NCI-H524 treated with DMSO at 0.1 percent for 48 hours (cell line): Measurements from ENCODE around the gene ANKRD33.
A peak's percentile ranks its signal among the peaks of the same experiment; 100 is the strongest.

Experiments used
- DNase-seq: peaks from one replicate; lab custom pipeline; 2025; lab: John Stamatoyannopoulos, UW

ANKRD33 gene, protein sequence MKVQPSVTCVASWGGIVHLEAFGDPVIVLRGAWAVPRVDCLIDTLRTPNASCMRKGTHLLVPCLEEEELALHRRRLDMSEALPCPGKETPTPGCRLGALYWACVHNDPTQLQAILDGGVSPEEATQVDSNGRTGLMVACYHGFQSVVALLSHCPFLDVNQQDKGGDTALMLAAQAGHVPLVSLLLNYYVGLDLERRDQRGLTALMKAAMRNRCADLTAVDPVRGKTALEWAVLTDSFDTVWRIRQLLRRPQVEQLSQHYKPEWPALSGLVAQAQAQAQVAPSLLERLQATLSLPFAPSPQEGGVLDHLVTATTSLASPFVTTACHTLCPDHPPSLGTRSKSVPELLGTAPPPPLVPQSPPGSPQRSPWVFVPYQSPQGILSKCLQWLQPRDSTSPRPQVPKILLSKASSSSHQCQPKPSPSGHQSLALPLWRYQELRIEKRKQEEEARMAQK

DNA sequence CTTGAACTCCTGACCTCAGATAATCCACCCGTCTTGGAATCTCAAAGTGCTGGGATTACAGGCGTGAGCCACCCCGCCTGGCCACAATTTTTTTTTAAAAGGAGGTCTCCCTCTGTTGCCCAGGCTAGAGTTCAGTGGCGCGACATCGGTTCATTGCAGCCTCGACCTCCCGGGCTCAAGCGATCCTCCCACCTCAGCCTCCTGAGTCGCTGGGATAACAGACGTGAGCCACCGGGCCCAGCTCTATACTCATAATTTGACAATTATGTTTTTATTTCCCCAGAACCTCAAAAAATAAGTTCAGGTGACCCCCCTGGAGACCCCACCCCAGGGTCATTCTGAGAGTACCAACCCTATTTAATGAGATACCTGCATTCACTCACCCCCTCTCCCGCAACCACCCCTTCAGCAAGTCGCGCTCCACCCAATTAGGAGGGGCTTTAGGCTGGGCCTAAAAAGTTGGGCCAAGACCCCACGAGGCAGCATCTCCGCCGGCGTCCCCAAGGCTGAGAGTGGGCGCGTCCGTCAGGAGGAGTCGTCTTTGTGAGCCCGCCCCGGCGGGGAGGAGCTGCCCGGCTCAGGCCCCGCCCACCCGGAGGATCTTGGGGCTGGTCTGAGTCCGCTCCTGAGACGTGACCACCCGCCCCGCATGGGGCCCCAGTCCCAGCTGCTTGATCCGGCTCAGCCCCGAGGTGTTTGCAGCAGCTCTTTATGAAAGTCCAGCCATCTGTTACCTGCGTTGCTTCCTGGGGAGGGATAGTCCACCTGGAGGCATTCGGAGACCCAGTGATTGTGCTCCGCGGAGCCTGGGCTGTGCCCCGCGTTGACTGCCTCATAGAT lies at the start of gene ANKRD33:
ANKRD33 (plus strand) TSS at position 628 of the 840 bp plus-strand sequence; CDS start at position 712, 84 bp downstream.
- peak; percentile 73 for DNase-seq

DNA sequence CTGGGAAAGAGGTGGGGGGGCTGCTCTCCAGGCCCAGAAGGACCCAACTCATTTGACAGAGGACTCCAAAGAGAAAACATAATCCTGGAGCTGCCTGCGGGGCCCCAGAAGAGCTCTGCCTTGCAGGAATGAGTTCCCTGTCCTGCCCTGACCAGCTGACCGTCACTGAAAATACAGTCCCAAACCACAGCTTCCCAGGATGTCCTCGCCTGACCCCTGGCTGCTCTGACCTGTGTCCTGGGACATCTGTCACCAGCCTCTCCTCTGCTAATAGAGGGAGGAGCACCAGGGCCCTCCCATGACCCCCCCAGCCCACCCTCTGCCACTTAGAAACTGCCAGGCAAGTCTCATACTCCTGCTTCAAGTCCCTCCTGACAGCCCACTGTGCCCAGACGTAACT lies 49.1 kb upstream of the ANKRD33 start:
- DNase-seq = no peak

DNA sequence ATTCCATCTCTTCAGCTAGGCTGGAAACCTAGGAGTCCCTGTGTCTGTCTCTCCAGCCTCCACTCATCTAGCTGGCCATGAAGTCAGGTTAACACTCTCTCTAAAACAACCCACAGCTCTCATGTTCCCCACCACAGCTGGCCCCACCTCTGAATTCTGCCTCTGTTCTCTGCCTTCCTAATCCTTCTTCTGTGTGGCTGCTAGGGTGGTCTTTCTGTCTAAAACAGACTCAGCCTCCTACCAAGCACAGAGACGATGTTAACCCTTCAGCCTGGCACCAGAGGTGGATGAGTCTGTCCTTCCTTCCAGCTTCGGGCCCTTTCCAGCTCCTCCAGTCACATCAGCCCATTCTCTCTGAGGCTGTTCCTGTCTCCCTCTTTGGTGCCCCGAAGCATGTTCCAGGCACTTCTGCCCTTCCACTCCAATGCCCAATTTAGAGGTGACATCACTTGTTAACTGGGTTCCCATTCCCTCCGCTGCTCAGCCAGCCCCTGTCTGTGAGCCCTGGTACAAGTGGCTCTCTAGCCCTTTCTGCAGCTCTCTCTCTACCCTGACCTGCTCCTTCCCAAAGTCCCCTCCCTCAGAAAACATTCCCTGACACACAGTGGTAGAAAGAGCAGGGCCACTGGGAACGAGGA lies 48.5 kb upstream of the ANKRD33 start:
- DNase-seq = no peak

DNA sequence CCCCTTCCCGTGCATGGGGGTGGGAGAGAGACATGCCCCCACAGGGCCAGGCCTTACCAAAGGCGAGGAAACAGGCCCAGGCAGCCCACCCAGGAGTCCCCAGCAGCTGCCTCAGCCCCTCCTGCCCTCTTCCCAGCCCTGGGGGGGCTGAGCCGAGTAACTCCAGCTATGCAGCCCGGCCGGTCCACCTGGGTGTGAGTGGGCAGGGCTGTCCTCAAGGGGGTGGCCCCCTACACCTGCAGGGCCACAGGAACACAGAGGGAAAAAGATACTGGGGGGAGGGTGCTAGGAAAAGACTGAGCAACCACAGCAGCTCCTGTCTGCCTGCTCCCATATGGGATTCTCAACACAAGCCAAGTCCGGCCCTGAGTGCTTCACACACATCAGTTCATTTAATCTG lies 46.9 kb upstream of the ANKRD33 start:
- no peak for DNase-seq

DNA sequence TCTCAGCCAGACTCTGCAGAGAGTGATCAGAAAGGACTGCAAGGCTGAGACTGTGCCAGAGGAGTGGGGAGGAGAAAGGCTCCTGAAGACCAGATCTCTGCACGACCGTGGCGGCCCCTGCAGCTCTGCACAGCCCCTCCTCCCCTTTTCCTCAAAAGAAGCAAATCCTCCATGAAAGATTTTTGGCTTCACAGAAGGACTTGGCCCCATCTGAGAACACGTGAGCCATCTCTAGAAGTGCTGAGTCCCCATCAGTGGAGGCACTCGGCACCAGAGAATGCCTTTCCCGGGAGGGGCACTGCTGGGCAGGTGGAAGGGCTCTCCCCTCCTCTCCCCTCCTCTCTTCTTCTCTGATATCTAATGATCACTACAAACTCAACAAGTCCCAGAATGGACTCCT lies 46.2 kb upstream of the ANKRD33 start:
- DNase-seq = no peak

DNA sequence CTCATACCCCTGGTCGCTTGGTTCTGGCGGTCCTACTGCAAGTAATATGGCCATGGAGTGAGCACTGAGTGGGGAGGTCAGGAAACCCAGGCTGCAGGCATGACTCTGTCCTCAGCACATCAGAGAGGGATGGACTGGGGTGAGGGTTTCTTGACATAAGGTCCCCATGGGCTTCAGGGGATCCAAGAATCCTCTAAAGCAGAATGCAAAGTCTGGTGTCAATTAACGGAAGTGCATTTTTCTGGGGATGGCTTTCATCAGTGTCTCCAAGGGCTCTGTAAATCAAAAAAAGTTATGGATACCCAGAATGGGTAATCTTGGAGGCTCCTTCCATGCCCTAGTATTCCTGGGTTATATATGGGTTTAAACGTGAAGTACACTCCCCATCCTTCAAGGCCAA lies 43.0 kb upstream of the ANKRD33 start:
- DNase-seq = no peak

DNA sequence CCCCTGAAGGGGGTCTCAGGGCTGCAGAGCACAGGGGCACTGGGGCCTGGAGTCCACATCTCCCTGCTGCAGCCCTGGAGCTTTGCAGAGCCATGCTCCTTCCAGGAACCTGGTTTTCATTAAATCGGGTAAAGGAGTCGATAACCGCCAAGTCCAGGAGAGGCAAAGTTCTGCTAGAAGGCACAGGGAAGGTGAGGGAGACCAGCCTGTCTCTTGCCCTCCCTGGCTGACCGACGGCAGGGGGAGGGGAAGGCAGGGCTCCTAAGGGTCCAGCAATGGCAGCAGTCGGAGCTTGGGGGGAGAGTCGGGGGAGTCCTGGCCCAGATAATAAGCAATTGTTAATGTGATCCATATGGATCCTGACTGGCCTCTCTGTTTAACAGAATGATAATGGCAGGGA lies 42.4 kb upstream of the ANKRD33 start:
- DNase-seq = no peak

DNA sequence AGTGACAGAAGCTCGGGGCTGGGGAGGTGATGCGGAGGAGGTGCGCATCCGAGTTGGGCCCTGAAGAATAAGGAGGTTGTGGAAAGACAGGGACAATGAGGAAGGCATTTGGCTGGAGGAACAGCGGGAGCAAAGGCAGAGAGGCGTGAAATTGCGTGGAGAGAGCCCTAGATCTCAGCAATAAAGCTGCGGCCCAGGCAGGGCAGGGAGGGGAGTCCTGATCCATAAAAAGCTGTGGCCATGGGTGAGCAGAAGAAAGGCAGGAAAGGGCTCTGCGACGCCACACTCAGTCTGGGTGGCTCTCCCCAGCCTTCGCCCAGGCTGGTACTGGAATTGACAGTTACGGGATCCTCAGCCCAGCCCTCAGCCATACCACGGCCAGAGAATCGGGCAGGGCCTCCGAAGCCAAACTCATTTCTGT lies 41.6 kb upstream of the ANKRD33 start:
- no peak for DNase-seq

DNA sequence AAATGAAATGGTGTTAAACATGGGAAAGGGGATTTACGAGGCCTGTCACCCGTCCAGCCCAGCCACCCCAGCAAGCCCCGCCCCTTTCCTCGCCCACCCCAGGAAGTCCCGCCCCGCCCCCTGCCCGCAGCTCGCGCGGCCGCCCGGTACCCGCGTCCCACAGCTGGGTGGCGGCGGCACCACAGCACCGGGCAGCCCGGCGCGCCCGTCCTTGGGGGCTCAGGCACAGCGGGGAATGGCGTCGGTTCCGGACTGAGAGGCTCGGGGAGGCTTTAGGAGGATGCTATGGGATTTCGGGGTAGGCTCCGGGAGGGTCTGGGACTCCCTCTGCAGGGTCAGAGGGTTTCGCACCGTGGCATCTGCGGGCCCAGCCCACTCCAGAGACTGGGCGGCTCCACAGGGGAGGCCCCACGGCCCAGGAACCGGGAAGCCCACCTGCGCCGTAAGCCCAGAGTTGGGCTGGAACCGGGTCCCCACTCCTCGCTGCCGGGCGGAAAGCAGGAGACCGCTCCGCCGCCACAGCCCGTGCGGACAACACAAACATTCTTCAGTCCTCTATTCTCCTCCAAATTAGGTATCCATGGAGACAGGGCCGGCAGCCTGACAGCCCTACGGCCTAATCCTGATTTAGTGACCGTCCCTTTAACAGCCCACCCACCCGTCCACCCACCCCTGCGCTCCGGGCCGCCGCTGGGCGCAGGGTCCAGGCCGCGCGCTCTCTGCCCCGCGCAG lies 40.8 kb upstream of the ANKRD33 start:
- DNase-seq = no peak

DNA sequence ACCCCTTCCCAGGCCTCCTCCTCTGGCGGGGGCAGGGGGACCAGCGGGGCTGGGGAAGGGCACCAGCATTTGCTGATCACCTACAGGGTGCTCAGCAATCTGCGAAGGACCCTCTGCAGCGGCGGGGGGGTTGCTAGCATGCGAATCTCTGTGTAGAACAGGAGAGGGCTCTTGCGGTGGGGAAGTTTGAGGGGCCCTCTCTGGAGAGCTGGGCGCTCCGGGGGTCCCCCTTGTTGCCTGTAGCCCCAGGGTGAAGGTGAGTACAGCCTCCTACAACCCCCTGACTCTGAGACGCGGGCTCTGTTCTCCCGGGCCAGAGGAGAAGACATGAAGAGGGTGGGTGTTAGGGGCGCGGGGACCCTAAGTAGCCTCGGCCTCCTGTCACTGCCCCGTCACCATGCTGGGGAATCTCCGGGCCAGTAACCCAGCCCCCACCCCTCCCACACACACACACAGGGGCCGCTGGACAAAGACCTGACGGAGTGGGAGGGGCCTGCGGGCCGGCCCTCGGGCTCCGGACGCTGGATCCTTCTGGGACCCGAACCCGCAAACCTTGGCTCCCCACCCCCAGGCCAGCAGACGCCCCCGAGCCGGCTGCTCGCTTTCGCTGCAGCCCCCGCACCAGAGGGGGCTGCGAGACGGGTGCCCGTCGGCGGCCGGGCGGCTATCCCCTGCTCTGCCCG lies 40.1 kb upstream of the ANKRD33 start:
- DNase-seq = no peak

DNA sequence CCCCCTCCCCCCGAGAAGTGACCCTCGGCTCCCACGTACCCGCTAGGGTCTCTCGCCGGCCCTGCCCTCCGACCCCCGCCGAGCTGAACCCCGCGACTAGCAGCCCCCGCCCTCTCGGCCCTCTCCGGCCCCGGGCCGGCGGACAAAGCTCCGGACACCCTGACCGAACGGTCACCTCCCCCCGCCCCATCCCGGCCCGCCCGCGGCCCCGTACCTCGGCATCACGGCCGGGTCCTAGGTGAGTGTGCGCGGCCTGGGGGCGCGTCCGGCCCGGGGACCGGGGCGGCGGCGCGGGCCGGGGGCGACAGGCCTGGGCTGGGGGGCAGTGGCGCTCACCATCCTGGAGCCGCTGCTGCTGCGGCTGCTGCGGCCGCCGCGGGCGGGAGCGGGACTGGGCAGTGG lies 39.6 kb upstream of the ANKRD33 start, which contains the start of gene FIGNL2:
FIGNL2 (minus strand) TSS at position 393 of the 402 bp plus-strand sequence. CDS start 26,305 bp downstream, outside the sequence.
- no peak for DNase-seq

DNA sequence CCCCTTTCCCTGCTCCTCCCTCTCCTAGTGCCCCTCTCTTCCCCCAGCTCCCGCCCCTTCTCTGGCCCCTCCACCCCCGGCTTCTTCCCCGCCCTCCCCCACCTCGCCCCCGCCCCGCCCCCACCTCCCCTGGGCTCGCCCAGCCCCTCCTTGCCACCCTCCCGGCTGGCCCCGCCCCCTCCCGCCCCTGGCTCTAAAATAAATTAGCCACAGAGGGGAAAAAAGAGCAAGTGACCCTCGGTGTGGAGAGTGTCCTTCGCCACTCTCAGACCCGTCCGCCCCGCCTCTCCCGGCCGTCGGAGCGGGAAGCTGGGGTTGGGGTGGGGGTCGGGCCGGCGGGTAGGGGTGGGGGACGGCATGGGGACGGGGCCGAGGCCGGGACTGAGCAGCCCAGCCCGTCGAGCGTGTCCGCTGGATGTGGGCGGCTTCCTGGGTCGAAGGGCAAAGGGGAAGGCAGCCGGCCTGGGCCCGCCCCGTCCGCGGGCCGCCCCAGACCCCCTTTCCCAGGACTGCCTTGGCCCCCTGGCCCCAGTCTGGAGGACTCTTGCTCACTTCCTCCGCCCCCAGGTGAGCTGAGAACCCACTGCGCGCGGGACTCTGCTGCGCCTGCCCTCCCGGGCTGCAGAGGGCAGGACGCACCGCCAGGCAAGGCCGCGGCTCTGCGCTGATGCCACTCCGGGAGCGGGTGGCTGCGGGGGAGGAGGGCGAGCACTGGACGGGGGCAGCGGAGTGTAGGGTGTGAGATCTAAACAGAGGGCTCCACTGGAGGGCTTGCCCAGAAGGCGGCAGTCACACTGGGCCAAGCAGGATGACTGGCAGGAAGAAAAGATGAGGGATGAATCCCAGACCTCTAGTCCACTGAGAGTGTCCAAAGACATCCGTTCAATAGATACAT lies 38.8 kb upstream of the ANKRD33 start:
- no peak for DNase-seq

DNA sequence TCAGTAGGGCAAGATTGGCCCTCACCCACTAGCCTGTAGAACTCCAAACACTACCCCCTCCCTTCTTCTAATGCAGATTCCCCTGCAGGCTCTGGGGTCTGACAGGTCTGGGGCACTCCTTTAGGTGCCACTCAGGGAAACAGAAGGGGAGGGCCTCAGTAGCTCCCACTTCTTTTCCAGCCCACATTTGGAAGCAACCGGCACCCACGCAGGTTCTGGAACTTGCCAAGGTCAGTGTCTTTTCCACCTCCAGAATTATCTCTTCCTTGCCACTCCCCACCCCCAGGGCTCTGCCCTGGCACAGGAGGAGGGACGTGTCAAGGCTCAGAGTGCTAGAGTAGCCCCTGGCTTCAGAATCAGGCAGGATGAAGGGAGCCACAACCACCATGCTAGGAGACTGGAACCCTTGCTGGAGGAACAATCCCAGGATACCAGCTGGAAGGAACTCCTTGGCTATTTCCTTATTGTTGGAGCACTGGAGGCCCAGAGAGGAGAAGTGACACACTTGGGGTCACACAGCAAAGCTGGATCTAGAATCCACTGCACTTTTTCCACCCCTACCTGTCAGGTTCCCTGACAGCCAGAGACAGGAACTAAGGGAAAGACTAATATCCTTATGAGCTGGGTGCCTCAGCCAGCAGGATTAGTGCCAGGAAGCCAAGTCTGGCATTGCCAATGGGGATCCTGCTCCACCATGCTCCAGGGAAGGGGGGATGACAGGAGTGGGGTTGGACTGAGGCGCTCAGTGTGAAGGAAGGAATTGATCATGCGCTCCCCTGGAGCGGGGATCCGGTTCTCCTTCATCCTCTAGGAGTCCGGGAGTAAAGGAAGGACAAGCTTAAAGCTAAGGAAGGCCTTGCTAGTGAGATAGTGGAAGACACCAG lies 37.6 kb upstream of the ANKRD33 start:
- DNase-seq = no peak

DNA sequence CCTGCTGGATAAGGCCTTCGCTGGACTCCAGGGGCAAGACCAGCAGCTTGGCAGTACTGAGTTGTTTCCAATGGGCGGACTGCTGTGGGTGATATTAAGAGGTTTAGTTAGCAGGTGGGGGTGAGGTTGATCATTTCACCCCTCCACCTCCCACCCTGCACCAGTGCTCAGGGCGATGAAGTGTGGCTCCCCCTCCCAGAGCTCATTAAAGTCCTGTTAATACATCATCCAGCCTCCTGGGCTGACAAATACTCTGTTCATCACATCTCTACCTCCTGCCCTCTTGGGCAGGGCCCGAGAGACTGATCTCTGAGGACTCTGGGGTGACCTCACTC lies 37.0 kb upstream of the ANKRD33 start:
- no peak for DNase-seq

DNA sequence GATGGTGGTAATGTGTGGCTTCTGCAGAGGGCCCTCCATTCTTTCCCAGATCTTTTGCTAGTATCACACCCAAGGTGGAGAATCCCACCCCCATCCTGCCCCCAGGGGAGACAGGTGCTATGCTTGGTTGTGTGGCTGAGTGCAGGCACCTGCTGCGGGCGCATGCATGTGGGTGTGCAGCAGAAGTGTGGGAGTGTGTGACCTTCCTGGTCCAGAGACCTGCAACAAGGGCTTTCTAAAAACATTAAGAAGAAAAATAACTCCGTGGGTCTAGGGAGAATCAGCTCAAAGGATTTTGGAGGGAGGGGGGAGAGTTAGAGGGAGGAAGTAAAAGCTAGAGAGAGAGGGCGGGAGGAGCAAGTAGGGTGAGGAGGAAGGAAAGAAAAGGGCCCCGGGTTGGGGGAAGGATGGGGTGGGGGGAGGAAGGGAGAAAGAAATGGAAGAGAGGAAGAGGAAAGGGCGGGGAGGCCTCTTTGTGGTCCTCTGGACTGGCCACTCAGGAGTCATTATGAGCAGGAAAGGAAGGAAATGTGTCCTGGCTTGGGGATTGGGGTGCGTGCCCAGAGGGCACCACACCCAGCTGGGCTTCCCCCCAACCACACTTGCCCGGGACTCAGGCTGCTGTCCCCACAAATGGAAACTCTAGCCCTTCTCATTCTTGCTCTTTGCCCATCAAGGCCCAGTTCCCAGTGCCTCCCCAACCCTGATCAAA lies 36.3 kb upstream of the ANKRD33 start:
- no peak for DNase-seq

DNA sequence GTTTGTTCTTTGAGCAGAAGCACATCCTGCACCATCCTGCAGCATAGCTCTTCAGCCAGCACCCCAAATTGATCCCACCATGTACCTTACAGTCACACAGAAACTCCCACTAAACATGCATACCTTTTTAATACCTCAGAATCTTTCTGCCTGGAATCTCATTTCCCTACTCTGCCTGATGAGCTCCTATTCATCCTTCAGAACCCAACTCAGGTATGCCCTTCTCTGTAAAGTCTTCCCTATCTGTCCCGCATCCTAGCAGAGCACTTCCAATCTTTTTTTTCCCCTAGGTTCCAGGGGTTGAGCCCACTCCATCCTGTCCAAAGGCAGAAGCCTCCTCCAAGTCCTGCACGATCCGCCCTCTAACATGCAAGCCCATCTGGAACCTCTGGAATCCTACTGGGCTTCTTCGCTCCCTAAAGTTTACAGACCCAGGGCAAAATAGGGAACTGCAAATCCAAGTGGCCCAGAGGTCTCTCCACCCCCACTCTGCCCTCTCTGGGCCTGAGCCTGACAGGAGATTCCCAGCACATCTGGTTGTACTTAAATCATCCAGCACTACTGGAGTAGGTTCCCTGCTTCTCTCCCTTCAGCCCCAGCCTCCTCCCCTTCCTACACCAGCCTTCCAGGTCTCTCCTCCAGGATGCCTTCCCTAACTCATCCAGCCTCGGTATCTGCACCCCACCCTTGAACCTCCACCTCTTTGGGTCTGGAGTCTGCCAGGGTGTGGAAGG lies 35.3 kb upstream of the ANKRD33 start:
- no peak for DNase-seq

DNA sequence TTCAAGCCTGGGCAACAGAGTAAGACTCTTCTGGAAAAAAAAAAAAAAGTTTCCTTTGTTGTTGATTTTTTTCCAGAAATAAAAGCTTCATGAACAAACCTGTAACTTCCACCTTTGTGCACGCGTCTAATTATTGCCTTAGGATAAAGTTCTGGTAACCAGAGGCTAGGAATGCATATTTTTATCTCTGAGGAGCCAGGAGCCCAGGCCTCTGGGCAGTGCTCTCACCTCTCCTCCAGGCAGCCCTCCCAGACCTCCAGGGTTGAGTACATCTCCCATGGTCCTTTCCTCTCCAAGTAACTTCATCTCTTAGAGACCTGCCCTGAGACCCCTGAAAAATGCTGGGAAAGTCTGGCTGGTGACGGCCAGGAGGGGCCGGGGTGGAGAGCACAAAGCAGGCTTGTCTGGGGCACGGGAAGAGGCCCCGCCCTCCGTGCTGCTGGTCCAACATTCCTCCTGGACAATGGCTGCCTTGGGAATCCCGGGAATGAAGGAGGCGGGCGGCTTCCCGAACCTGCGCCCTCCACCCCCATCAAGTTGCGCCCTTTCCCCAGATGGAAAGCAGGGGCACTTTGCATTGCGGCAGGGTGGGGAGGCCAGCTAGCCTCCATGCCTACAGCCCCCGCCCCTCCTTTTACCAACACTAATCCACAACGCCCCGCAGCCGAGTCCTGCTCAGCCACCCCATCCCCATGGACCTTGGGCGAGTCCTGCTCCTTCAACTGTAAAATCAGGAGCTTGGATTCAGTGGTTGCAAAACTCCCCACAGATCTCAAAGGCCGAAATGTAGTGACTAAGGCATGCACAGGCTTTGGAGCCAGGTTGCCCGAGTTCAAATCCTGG lies 32.1 kb upstream of the ANKRD33 start:
- DNase-seq = no peak
